Panc1 (cell line): ENCODE data around the gene LHPP. TPM values are rescaled to one million over a fixed set of nuclear protein-coding genes. Genes with fewer than 3 reads are reported as not detected.

Experiments
- ATAC-seq: fragments of 200-7000 bp; cut with Tn5 transposase; 2 replicates; pipeline ENCODE4 v1.9.1; 2020; ENCODE audit warnings: mild to moderate bottlenecking, moderate library complexity
- BruUV-seq: library from RNA; stranded (reverse); fragments of 400-500 nt; replicated peaks from 2 replicates; lab custom pipeline; 2021; lab: Mats Ljungman, UMichigan
- CTCF ChIA-PET: fragments of 300-600 bp; sonication (Branson Sonifier 250); formaldehyde crosslinking; loops from one replicate; lab custom pipeline; 2022; ENCODE audit warnings: antibody characterized with exemption; lab: Charles Lee
- POLR2A ChIA-PET: fragments of 300-600 bp; sonication (Branson Sonifier 250); formaldehyde crosslinking; loops from one replicate; lab custom pipeline; 2022; ENCODE audit warnings: antibody characterized with exemption; lab: Charles Lee
- DNase-seq: peaks from one replicate; pipeline ENCODE4 v3.0.0-alpha.2; 2010; ENCODE audit warnings: low read depth, low spot score
- H3K27ac ChIP-seq: 2 replicates; pipeline ENCODE4 v1.5.1; 2011; ENCODE audit warnings: mild to moderate bottlenecking, low read length, inconsistent platforms
- H3K27me3 ChIP-seq: fragments of 200-500 bp; sonication (Bioruptor generic); 2 replicates; pipeline ENCODE4 v1.6.0; 2014; ENCODE audit warnings: low read length, inconsistent platforms; ENCODE audit not compliant: control insufficient read depth, insufficient read depth
- H3K36me3 ChIP-seq: fragments of 200-500 bp; sonication (Bioruptor generic); 2 replicates; pipeline ENCODE4 v1.5.1; 2014; ENCODE audit warnings: inconsistent platforms, mild to moderate bottlenecking, low read length, moderate library complexity; ENCODE audit not compliant: control insufficient read depth, insufficient read depth
- H3K4me1 ChIP-seq: 2 replicates; pipeline ENCODE4 v1.5.1; 2011; ENCODE audit warnings: inconsistent platforms, mild to moderate bottlenecking, low read length, moderate library complexity; ENCODE audit not compliant: control insufficient read depth, insufficient read depth
- H3K4me3 ChIP-seq, 2 experiments: 2 replicates each; pipeline ENCODE4 v1.5.1; 2011 to 2012; ENCODE audit warnings: low read depth in 2 of 2, low read length in 2 of 2, mild to moderate bottlenecking in 2 of 2, inconsistent platforms in 1 of 2, moderate library complexity in 1 of 2
- H3K9me3 ChIP-seq: fragments of 200-500 bp; sonication (Bioruptor generic); 2 replicates; pipeline ENCODE4 v1.5.1; 2014; ENCODE audit warnings: low read depth, mild to moderate bottlenecking, inconsistent platforms, low read length, moderate library complexity; ENCODE audit not compliant: control insufficient read depth, insufficient read depth
- CTCF ChIP-seq: fragments of 450-650 bp; IDR thresholded peaks from 2 replicates; pipeline ENCODE4 v1.5.1; 2017; ENCODE audit warnings: mild to moderate bottlenecking
- POLR2AphosphoS5 ChIP-seq: IDR thresholded peaks from 2 replicates; pipeline ENCODE4 v1.6.1; 2012; ENCODE audit warnings: mild to moderate bottlenecking, low read depth, low read length, moderate library complexity
- SIN3A ChIP-seq: IDR thresholded peaks from 2 replicates; pipeline ENCODE4 v1.6.1; 2012; ENCODE audit warnings: low read depth, mild to moderate bottlenecking, low read length, moderate library complexity, borderline replicate concordance; ENCODE audit not compliant: insufficient read depth
- TCF7L2 ChIP-seq: IDR thresholded peaks from 2 replicates; pipeline ENCODE4 v1.6.1; 2011; ENCODE audit warnings: mild to moderate bottlenecking, low read depth, low read length, inconsistent platforms
- in situ Hi-C: cut with HindIII; loops from 2 replicates; pipeline ENCODE4 v1.10.0; 2016; ENCODE audit warnings: low sequenced_read_pairs, low pct_unique_long_range_greater_than_20kb
- intact Hi-C: fragments of 100-400 bp; cut with micrococcal nuclease; formaldehyde crosslinking; loops from one replicate; pipeline ENCODE4 v1.10.0; 2022; ENCODE audit not compliant: unreplicated experiment
- total RNA-seq: library from RNA; stranded (reverse); gene quantifications from one replicate; pipeline ENCODE4 v1.2.1, GENCODE V29; 2021; ENCODE audit not compliant: unreplicated experiment
- TF ChIP-seq, protein P1 (sequence below), 2 experiments: IDR thresholded peaks; 2 replicates each; pipeline ENCODE4 v1.6.1; 2011 to 2012; ENCODE audit warnings: low read depth in 2 of 2, control low read depth in 1 of 2, low read length in 1 of 2, mild to moderate bottlenecking in 1 of 2, moderate library complexity in 1 of 2; ENCODE audit not compliant: insufficient read depth in 1 of 2

The LHPP gene
- total RNA-seq, 1 experiment from 2014 or later = 15.0 TPM

DNA sequence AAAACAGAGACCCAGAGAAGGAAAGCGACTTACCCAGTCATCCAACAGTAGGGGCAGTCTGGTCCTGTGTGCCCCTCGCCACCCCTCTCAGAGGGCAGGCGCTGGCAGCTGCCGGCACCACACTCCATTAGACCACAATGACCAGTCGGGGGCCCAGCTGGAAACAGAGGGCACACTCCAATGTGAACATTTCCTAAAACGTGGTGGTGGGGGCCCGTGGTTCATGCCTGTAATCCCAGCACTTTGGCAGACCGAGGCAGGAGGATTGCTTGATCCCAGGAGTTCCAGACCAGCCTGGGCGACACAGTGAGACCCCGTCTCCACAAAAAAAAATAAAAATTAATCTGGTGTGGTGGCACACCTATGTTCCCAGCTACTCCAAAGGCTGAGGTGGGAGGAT, 42.0 kb upstream of the LHPP start:
- no peaks in the 10 kb centered on the region for H3K9me3 ChIP-seq
- H3K4me1 ChIP-seq = peaks cover 23% of the 10 kb centered on the region
- TF ChIP-seq POLR2AphosphoS5 = no peak
- TF ChIP-seq, protein P1, sequence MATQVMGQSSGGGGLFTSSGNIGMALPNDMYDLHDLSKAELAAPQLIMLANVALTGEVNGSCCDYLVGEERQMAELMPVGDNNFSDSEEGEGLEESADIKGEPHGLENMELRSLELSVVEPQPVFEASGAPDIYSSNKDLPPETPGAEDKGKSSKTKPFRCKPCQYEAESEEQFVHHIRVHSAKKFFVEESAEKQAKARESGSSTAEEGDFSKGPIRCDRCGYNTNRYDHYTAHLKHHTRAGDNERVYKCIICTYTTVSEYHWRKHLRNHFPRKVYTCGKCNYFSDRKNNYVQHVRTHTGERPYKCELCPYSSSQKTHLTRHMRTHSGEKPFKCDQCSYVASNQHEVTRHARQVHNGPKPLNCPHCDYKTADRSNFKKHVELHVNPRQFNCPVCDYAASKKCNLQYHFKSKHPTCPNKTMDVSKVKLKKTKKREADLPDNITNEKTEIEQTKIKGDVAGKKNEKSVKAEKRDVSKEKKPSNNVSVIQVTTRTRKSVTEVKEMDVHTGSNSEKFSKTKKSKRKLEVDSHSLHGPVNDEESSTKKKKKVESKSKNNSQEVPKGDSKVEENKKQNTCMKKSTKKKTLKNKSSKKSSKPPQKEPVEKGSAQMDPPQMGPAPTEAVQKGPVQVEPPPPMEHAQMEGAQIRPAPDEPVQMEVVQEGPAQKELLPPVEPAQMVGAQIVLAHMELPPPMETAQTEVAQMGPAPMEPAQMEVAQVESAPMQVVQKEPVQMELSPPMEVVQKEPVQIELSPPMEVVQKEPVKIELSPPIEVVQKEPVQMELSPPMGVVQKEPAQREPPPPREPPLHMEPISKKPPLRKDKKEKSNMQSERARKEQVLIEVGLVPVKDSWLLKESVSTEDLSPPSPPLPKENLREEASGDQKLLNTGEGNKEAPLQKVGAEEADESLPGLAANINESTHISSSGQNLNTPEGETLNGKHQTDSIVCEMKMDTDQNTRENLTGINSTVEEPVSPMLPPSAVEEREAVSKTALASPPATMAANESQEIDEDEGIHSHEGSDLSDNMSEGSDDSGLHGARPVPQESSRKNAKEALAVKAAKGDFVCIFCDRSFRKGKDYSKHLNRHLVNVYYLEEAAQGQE (IDR thresholded peaks at IDR 0.05; ENCODE audit: insufficient read depth in 1 of 2, low read depth in 2 of 2, low read length in 1 of 2) = no peak
- TF ChIP-seq TCF7L2 = no peak
- TF ChIP-seq SIN3A = no peak
- TF ChIP-seq CTCF = no peak
- in situ Hi-C loops (no loop called here), intact Hi-C loops (no loop called here)
- H3K36me3 ChIP-seq = no peaks in the 10 kb centered on the region
- 0 out of 2 replicates have a peak, but pooled peaks cover 2% of the 10 kb centered on the region for H3K27me3 ChIP-seq
- ChIA-PET CTCF (interaction anchor here (0.7 kb wide), 1 partner anchor 792 kb away, joined by 3 read pairs; no protein-coding TSS in a partner anchor), POLR2A (no interaction called here)
- peak overlapping the region; percentile 77 for H3K27ac ChIP-seq
- ATAC-seq (no peak), DNase-seq (no peak)
- no TSS peak for BruUV-seq
- peak overlapping the region; percentile 64 to 79 for H3K4me3 ChIP-seq

DNA sequence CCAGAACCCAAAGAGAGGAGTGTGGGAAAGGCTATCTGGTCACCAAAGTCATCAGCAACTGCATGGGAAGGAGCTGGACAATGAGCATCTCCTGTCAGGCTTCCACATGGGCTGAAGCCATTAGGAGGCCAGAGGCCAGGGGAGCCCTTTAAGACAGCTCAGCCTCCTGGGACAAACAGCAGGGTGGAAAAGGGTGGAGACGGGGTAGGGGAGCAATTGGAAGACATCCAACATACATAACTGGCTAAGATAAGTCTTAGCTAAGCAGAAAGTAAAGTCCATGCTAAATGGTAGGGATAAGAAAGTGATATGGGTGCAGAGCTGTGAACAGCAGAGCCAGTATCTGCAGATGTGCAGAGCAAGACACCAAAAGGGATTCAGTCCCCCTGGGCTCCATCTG, 41.4 kb upstream of the LHPP start:
- CTCF ChIA-PET = no interaction called here

More for the DNA sequence above, 41.4 kb upstream of the LHPP start:
- in situ Hi-C loops = no loop called here
- Histone ChIP-seq H3K36me3 (no peaks in the 10 kb centered on the region), H3K9me3 (no peaks in the 10 kb centered on the region), H3K4me3 (no peak overlapping the region), H3K27ac (no peak overlapping the region), H3K27me3 (0 out of 2 replicates have a peak, but pooled peaks cover 2% of the 10 kb centered on the region), H3K4me1 (peaks cover 23% of the 10 kb centered on the region)
- no TSS peak for BruUV-seq
- TF ChIP-seq CTCF = no peak
- no peak for TF ChIP-seq SIN3A
- TF ChIP-seq, protein P1 (IDR thresholded peaks at IDR 0.05; ENCODE audit: insufficient read depth in 1 of 2, low read depth in 2 of 2, low read length in 1 of 2) = no peak
- no peak for TF ChIP-seq TCF7L2
- no peak for TF ChIP-seq POLR2AphosphoS5
- DNase-seq (no peak), ATAC-seq (no peak)
- POLR2A ChIA-PET = no interaction called here
- intact Hi-C loops = no loop called here
